GM18502 (cell line): Measurements from ENCODE around the gene SYT7.
A peak's percentile ranks its signal among the peaks of the same experiment; 100 is the strongest.

Experiments
- ATAC-seq: cut with Tn5 transposase; IDR thresholded peaks from one replicate; pipeline ENCODE4 v1.9.1; 2021; ENCODE audit warnings: mild to moderate bottlenecking; ENCODE audit not compliant: unreplicated experiment, poor library complexity

Gene SYT7

GRCh38 chr11:61524446-61524845 is 56.4 kb downstream of the SYT7 start:
- ATAC-seq: no peak

- no peak for ATAC-seq
These were observed 58.0 kb downstream of the SYT7 start for GRCh38 chr11:61522881-61523280.

- ATAC-seq: no peak
These were observed 62.7 kb downstream of the SYT7 start for GRCh38 chr11:61518032-61518795.

GRCh38 chr11:61516675-61517572 is 64.0 kb downstream of the SYT7 start:
- no peak for ATAC-seq

- no peak for ATAC-seq
These were observed 64.7 kb downstream of the SYT7 start for GRCh38 chr11:61516191-61516590.

- ATAC-seq: no peak
These were observed 65.2 kb downstream of the SYT7 start for GRCh38 chr11:61515686-61516085.

- ATAC-seq: no peak
These were observed 66.6 kb downstream of the SYT7 start for GRCh38 chr11:61514050-61514917.

GRCh38 chr11:61513143-61513765 is 67.6 kb downstream of the SYT7 start:
- no peak for ATAC-seq

GRCh38 chr11:61512435-61512834 is 68.4 kb downstream of the SYT7 start:
- ATAC-seq: no peak

GRCh38 chr11:61511383-61511782 is 69.5 kb downstream of the SYT7 start:
- ATAC-seq: no peak

GRCh38 chr11:61510974-61511373 is 69.9 kb downstream of the SYT7 start:
- ATAC-seq: no peak

GRCh38 chr11:61510166-61510919 is 70.5 kb downstream of the SYT7 start:
- no peak for ATAC-seq

GRCh38 chr11:61509043-61510029 is 71.5 kb downstream of the SYT7 start:
- peak; percentile 73 for ATAC-seq

GRCh38 chr11:61507962-61508861 is 72.7 kb downstream of the SYT7 start, which contains the start of gene LRRC10B:
LRRC10B (plus strand) TSS chr11:61508749; CDS start chr11:61508999, 250 bp downstream.
- no peak for ATAC-seq

- ATAC-seq: no peak
These were observed 73.7 kb downstream of the SYT7 start for GRCh38 chr11:61507012-61507768.

- ATAC-seq: no peak
These were observed 75.2 kb downstream of the SYT7 start for GRCh38 chr11:61505640-61506155.
